Gastrocnemius medialis (tissue), 4 donors: Measurements from ENCODE around the gene CUX1. TPM values are rescaled to one million over a fixed set of nuclear protein-coding genes. Genes with fewer than 3 reads are reported as not detected.
"Not testable (repeated sequence)": the region's sequence is repeated elsewhere in the genome, so short reads cannot be mapped to it uniquely, and the experiment has no call there.

Experiments
- ATAC-seq, 2 donors: fragments of 150-250 bp; one replicate each; pipeline ENCODE4 v1.9.1; 2016
- DNase-seq, 2 donors: peaks; one replicate each; pipeline ENCODE4 v3.0.0-alpha.2; 2019
- H3K27ac ChIP-seq, 4 donors: fragments of 200-600 bp; sonication (generic); 1 replicate in 1 of 4; 2 replicates in 3 of 4; pipeline ENCODE4 v1.5.1; 2016 to 2018; ENCODE audit warnings: mild to moderate bottlenecking in 2 of 4, moderate library complexity in 1 of 4
- H3K27me3 ChIP-seq, 3 donors: fragments of 200-600 bp; sonication (generic) in 2 of 3; 1 replicate in 1 of 3; 2 replicates in 2 of 3; pipeline versions ENCODE4 v1.5.1 to v1.6.0; 2016 to 2019; ENCODE audit warnings: mild to moderate bottlenecking in 1 of 3, moderate library complexity in 1 of 3
- H3K36me3 ChIP-seq, 2 donors: fragments of 200-600 bp; sonication (generic) in 1 of 2; one replicate each; pipeline ENCODE4 v1.5.1; 2017 to 2018
- H3K4me1 ChIP-seq, 2 donors: fragments of 200-600 bp; sonication (generic) in 1 of 2; one replicate each; pipeline ENCODE4 v1.5.1; 2016 to 2017; ENCODE audit warnings: mild to moderate bottlenecking in 2 of 2
- H3K4me3 ChIP-seq, 4 donors: fragments of 200-600 bp; sonication (generic) in 3 of 4; 1 replicate in 1 of 4; 2 replicates in 3 of 4; pipeline ENCODE4 v1.5.1; 2016 to 2019; ENCODE audit warnings: mild to moderate bottlenecking in 2 of 4
- H3K9me3 ChIP-seq, 3 donors: fragments of 200-600 bp; sonication (generic) in 2 of 3; 1 replicate in 1 of 3; 2 replicates in 2 of 3; pipeline ENCODE4 v1.5.1; 2016 to 2019
- POLR2A ChIP-seq, 2 donors: fragments of 450-650 bp; IDR thresholded peaks; one replicate each; pipeline ENCODE4 v1.6.1; 2017; ENCODE audit warnings: antibody characterized with exemption in 2 of 2, mild to moderate bottlenecking in 2 of 2, moderate library complexity in 2 of 2
- in situ Hi-C, 4 donors: fragments of 200-750 bp; cut with MboI; loops; one replicate each; pipeline versions ENCODE4 v1.15.0 to v1.8.0; 2017; ENCODE audit warnings: low sequenced_read_pairs in 4 of 4
- intact Hi-C: fragments of 100-400 bp; cut with DNase I; formaldehyde crosslinking; loops from one replicate; pipeline ENCODE4 v1.15.1; 2023; ENCODE audit warnings: low total_unique reads
- total RNA-seq, 4 donors: library from RNA; depleted of rRNA; stranded (reverse); fragments of >200 nt; gene quantifications; one replicate each; pipeline versions ENCODE4 v1.1.0 to v1.2.3, GENCODE V29; 2016
- TF ChIP-seq, protein P1 (sequence below), 5 experiments: fragments of 450-650 bp in 3 of 5; fragments of 200-600 bp in 2 of 5; sonication (generic) in 2 of 5; IDR thresholded peaks in 4 of 5; conservative IDR thresholded peaks in 1 of 5; 1 replicate in 4 of 5; 2 replicates in 1 of 5; pipeline ENCODE4 v1.5.1; 2016 to 2019; ENCODE audit warnings: antibody characterized with exemption in 5 of 5, mild to moderate bottlenecking in 3 of 5, moderate library complexity in 3 of 5

CUX1 gene
- total RNA-seq, 4 donors from 2014 or later, result 44.1 to 57.9 (median 54.9) TPM

DNA sequence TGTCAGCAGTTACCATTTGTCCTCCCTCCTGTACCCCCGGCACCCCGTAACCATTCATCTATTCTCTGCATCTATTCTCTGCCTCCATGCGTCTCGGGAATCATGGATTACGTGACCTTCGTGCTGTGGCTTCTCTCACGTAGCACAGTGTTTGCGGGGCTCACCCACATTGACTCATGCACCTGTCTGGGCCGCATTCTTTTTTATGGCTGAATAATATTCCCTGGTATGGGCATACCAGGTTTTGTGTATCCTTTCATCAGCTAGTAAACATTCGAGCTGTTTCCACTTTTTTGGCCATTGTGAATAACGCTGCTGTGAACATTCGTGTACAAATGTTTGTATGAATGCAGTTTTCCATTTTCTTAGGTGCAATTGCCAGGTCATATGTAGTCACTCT, 17.7 kb downstream of the CUX1 start:
- no peak overlapping the region for H3K4me3 ChIP-seq
- TF ChIP-seq, protein P1, sequence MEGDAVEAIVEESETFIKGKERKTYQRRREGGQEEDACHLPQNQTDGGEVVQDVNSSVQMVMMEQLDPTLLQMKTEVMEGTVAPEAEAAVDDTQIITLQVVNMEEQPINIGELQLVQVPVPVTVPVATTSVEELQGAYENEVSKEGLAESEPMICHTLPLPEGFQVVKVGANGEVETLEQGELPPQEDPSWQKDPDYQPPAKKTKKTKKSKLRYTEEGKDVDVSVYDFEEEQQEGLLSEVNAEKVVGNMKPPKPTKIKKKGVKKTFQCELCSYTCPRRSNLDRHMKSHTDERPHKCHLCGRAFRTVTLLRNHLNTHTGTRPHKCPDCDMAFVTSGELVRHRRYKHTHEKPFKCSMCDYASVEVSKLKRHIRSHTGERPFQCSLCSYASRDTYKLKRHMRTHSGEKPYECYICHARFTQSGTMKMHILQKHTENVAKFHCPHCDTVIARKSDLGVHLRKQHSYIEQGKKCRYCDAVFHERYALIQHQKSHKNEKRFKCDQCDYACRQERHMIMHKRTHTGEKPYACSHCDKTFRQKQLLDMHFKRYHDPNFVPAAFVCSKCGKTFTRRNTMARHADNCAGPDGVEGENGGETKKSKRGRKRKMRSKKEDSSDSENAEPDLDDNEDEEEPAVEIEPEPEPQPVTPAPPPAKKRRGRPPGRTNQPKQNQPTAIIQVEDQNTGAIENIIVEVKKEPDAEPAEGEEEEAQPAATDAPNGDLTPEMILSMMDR (IDR thresholded peaks at IDR 0.05 in 4 of 5, conservative IDR thresholded peaks at IDR 0.05 in 1 of 5), result no peak
- TF ChIP-seq POLR2A (IDR thresholded peaks at IDR 0.05), result no peak
- H3K36me3 ChIP-seq, result no peaks in the 10 kb centered on the region
- no peaks in the 10 kb centered on the region for H3K9me3 ChIP-seq
- H3K27ac ChIP-seq, result no peak overlapping the region
- H3K27me3 ChIP-seq, result no peaks in the 10 kb centered on the region
- intact Hi-C loops, result no loop called here
- DNase-seq, result no peak
- no peak for ATAC-seq
- in situ Hi-C loops, result loop anchor here in 2 of 4 donors (25.0 kb wide), 1 partner anchor 402 kb away; no protein-coding TSS in a partner anchor
- H3K4me1 ChIP-seq, result peaks cover 0 to 7% of the 10 kb centered on the region in 2 donors

DNA sequence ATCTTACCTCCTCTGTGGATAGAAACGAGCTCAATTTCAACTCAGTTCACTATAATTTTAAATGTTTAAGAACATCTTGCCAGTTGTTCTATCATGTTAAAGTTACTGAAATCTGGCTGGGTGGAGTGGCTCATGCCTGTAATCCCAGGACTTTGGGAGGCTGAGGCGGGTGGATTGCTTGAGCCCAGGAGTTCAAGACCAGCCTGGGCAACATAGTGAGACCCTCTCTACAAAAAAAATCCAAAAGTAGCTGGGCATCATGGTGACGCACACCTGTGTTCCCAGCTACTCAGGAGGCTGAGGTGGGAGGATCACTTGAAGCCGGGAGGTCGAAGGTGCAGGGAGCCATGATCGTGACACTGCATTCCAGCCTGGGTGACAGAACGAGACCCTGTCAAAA, 20.0 kb downstream of the CUX1 start:
- H3K4me3 ChIP-seq, intact Hi-C loops, H3K36me3 ChIP-seq, H3K27ac ChIP-seq, H3K27me3 ChIP-seq, DNase-seq, H3K9me3 ChIP-seq, ATAC-seq: not testable (repeated sequence)
- peaks cover 0 to 11% of the 10 kb centered on the region in 2 donors for H3K4me1 ChIP-seq
- in situ Hi-C loops, result loop anchor here in 2 of 4 donors (25.0 kb wide), 1 partner anchor 400 kb away; no protein-coding TSS in a partner anchor

DNA sequence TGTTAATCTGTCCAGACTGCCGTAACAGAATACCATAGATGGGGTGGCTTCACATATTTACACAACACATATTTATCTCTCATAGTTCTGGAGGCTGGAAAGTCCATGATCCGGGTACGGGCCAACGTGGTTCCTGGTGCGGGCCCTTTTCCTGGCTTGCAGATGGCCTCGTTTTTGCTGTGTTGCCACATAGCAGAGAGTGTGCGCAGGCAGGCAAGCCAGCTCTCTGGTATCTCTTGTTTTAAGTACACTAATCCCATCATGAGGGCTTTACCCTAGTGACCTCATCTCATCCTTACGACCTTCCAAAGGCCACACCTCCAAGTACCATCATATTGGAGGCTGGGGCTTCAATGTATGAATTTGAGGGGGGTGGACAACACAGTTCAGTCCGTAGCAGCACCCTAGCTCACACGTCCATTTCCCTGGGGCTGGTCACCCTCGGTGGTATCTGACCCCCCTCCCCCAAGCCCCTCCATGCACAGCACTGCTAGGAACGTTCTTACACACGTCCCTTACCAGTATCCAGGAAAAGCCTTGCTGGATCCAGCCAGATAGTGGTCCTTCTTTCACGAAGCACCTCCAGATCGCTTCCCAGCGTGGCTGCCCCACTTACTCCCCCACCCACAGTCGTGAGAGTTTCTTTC, 21.5 kb downstream of the CUX1 start:
- intact Hi-C loops (no loop called here), in situ Hi-C loops (loop anchor here in 2 of 4 donors (25.0 kb wide), 1 partner anchor 398 kb away; no protein-coding TSS in a partner anchor)
- DNase-seq (no peak), ATAC-seq (no peak)
- H3K9me3 ChIP-seq, result no peaks in the 10 kb centered on the region
- TF ChIP-seq, protein P1 (IDR thresholded peaks at IDR 0.05 in 4 of 5, conservative IDR thresholded peaks at IDR 0.05 in 1 of 5), result no peak
- TF ChIP-seq POLR2A (IDR thresholded peaks at IDR 0.05), result no peak
- H3K4me1 ChIP-seq, result peaks cover 4 to 11% of the 10 kb centered on the region in 2 donors
- H3K4me3 ChIP-seq, result no peak overlapping the region
- no peaks in the 10 kb centered on the region for H3K36me3 ChIP-seq
- no peaks in the 10 kb centered on the region for H3K27me3 ChIP-seq
- H3K27ac ChIP-seq, result peak overlapping the region in 1 of 4 donors; percentile 22

DNA sequence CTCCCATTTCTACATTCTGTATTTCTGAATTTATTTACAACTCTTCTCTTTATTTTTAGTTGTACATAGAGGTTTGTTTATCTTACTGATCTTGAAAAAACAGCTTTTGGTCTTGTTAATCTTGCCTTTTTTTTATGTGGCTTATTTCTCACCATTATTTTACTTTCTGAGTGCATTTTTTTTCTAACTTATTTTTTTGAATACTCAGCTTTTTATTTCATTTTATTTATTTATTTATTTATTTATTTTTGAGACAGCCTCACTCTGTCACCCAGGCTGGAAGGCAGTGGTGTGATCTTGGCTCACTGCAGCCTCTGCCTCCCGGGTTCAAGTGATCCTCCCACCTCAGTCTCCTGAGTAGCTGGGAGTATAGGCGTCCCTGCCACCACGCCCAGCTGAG, 23.9 kb downstream of the CUX1 start:
- no peak for DNase-seq
- no peaks in the 10 kb centered on the region for H3K9me3 ChIP-seq
- TF ChIP-seq, protein P1 (IDR thresholded peaks at IDR 0.05 in 4 of 5, conservative IDR thresholded peaks at IDR 0.05 in 1 of 5), result no peak
- no peak for TF ChIP-seq POLR2A (IDR thresholded peaks at IDR 0.05)
- no peak overlapping the region for H3K4me3 ChIP-seq
- no peaks in the 10 kb centered on the region for H3K27me3 ChIP-seq
- H3K36me3 ChIP-seq, result no peaks in the 10 kb centered on the region
- intact Hi-C loops (no loop called here), in situ Hi-C loops (loop anchor here in 2 of 4 donors (25.0 kb wide), 1 partner anchor 396 kb away; no protein-coding TSS in a partner anchor)
- no peak for ATAC-seq
- H3K4me1 ChIP-seq, result peaks cover 6 to 16% of the 10 kb centered on the region in 2 donors
- no peak overlapping the region for H3K27ac ChIP-seq

DNA sequence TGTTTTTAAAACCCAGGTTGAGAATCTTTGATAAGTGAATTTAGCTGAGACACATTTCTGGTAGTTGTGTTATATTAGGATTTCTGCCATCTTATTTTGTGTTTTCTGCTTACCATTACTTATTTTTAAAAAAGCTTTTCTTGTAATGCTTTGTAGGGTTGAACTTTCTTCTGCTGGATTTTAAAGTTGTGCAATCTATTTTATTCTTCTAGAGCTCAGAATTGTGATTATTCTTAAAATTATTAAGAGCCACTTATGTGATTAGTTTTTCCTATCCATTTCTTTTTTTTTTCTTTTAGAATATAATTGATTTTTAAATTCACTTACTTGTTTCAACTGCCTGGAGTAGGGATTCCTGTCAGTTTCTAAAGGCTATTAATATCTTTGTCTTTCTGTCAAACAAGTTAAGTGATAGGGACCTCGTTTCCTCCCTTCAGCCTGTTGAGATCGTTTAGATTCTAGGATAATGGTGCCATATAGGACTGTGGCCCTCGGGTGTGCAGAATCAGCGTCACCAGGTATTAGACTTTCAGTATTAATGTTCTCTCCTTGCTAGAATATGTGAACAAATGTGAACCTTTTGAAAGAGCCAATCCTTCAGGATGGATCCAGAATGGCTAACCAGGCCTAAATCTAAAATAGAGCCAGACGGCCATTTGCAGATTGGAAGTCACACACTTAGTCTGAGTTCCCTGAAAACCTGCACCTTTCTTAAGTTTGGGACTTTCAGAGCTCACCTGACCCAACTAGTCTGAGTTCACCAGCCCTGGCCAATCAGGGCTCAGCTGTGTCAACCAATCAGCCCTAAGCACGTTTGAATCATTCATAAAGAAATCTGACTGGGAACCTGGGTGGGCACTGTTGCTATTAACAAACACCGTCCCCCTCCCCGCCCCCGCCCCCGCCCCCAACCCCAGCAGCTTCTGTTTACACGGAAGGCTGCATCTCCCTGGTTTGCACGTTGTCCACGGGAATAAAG, 26.2 kb downstream of the CUX1 start:
- intact Hi-C loops, result no loop called here
- no peaks in the 10 kb centered on the region for H3K36me3 ChIP-seq
- DNase-seq (peak in 1 of 2 donors; percentile 3), ATAC-seq (no peak)
- H3K9me3 ChIP-seq, result no peaks in the 10 kb centered on the region
- peaks cover 6 to 21% of the 10 kb centered on the region in 2 donors for H3K4me1 ChIP-seq
- in situ Hi-C loops, result loop anchor here in 2 of 4 donors (25.0 kb wide), 1 partner anchor 394 kb away; no protein-coding TSS in a partner anchor
- TF ChIP-seq, protein P1 (IDR thresholded peaks at IDR 0.05 in 4 of 5, conservative IDR thresholded peaks at IDR 0.05 in 1 of 5), result no peak
- TF ChIP-seq POLR2A (IDR thresholded peaks at IDR 0.05), result no peak
- no peak overlapping the region for H3K27ac ChIP-seq
- no peaks in the 10 kb centered on the region for H3K27me3 ChIP-seq
- H3K4me3 ChIP-seq, result no peak overlapping the region
